Activated T-cell treated with anti-CD3 and anti-CD28 coated beads for 1 hour (primary cell): ENCODE measurements around the gene JAKMIP1.

Experiments used
- DNase-seq: peaks from one replicate; pipeline ENCODE4 v3.0.0-alpha.2; 2020; ENCODE audit warnings: low read depth

JAKMIP1 gene

GRCh38 chr4:6095023-6095752, 105.2 kb downstream of the JAKMIP1 start:
- no peak for DNase-seq

GRCh38 chr4:6093671-6094070, 106.7 kb downstream of the JAKMIP1 start:
- DNase-seq, result no peak

GRCh38 chr4:6092971-6093370, 107.4 kb downstream of the JAKMIP1 start:
- no peak for DNase-seq

GRCh38 chr4:6092131-6092530, 108.2 kb downstream of the JAKMIP1 start:
- no peak for DNase-seq

GRCh38 chr4:6090931-6091330, 109.4 kb downstream of the JAKMIP1 start:
- no peak for DNase-seq

GRCh38 chr4:6088950-6089349, 111.4 kb downstream of the JAKMIP1 start:
- no peak for DNase-seq

- DNase-seq, result no peak
Measured at GRCh38 chr4:6087669-6088341, 112.5 kb downstream of the JAKMIP1 start.

- no peak for DNase-seq
Measured at GRCh38 chr4:6086846-6087245, 113.5 kb downstream of the JAKMIP1 start.

GRCh38 chr4:6085691-6086628, 114.4 kb downstream of the JAKMIP1 start:
- DNase-seq, result no peak

- DNase-seq, result no peak
Measured at GRCh38 chr4:6085028-6085690, 115.2 kb downstream of the JAKMIP1 start.

GRCh38 chr4:6079965-6080364, 120.4 kb downstream of the JAKMIP1 start:
- DNase-seq, result no peak

- no peak for DNase-seq
Measured at GRCh38 chr4:6078560-6078959, 121.8 kb downstream of the JAKMIP1 start.

GRCh38 chr4:6076391-6076790, 124.0 kb downstream of the JAKMIP1 start:
- DNase-seq, result no peak

- DNase-seq, result no peak
Measured at GRCh38 chr4:6074758-6075157, 125.6 kb downstream of the JAKMIP1 start.

GRCh38 chr4:6071959-6072720, 128.2 kb downstream of the JAKMIP1 start:
- no peak for DNase-seq

- no peak for DNase-seq
Measured at GRCh38 chr4:6071191-6071958, 129.0 kb downstream of the JAKMIP1 start.

- DNase-seq, result no peak
Measured at GRCh38 chr4:6069845-6070709, 130.3 kb downstream of the JAKMIP1 start.

- no peak for DNase-seq
Measured at GRCh38 chr4:6068986-6069385, 131.4 kb downstream of the JAKMIP1 start.

GRCh38 chr4:6065934-6066590, 134.3 kb downstream of the JAKMIP1 start:
- DNase-seq, result no peak
